ENCODE measurements around the gene ENTHD1.

DNA sequence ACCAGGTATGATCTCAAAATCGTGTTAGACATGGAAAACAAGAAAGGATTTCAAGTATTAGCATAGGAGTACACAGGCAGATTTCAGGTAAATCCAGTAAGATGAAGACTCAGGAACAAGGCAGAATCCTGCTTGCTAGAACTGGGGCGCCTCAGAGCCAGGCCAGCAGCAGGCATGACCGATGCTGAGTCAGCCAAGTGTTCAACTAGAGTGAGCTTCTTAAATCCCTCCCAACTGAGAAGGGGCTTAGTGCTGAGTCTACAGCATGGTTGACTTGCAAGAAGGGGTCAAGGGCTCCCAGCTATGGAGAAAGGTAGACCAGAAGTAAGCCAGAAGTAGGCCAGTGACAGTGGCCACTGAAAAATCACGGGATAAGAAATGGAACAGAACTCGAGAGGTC is 19.8 kb upstream of the ENTHD1 start:
- TF ChIP-seq, protein P1, sequence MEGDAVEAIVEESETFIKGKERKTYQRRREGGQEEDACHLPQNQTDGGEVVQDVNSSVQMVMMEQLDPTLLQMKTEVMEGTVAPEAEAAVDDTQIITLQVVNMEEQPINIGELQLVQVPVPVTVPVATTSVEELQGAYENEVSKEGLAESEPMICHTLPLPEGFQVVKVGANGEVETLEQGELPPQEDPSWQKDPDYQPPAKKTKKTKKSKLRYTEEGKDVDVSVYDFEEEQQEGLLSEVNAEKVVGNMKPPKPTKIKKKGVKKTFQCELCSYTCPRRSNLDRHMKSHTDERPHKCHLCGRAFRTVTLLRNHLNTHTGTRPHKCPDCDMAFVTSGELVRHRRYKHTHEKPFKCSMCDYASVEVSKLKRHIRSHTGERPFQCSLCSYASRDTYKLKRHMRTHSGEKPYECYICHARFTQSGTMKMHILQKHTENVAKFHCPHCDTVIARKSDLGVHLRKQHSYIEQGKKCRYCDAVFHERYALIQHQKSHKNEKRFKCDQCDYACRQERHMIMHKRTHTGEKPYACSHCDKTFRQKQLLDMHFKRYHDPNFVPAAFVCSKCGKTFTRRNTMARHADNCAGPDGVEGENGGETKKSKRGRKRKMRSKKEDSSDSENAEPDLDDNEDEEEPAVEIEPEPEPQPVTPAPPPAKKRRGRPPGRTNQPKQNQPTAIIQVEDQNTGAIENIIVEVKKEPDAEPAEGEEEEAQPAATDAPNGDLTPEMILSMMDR (IDR thresholded peaks at IDR 0.05): no peak
- no peak for TF ChIP-seq POLR2A (IDR thresholded peaks at IDR 0.05)
